GM10266 (cell line): ENCODE results near the gene CUX1.

ENCODE experiments used
- DNase-seq: peaks from one replicate; pipeline ENCODE4 v3.0.0; 2012; ENCODE audit errors: extremely low spot score
- TF ChIP-seq, protein P1 (sequence below): IDR thresholded peaks from 2 replicates; pipeline ENCODE4 v1.5.1; 2012; ENCODE audit warnings: mild to moderate bottlenecking, low read depth; ENCODE audit not compliant: control insufficient read depth, insufficient read depth; ENCODE audit errors: missing control alignments

CUX1 gene

DNA sequence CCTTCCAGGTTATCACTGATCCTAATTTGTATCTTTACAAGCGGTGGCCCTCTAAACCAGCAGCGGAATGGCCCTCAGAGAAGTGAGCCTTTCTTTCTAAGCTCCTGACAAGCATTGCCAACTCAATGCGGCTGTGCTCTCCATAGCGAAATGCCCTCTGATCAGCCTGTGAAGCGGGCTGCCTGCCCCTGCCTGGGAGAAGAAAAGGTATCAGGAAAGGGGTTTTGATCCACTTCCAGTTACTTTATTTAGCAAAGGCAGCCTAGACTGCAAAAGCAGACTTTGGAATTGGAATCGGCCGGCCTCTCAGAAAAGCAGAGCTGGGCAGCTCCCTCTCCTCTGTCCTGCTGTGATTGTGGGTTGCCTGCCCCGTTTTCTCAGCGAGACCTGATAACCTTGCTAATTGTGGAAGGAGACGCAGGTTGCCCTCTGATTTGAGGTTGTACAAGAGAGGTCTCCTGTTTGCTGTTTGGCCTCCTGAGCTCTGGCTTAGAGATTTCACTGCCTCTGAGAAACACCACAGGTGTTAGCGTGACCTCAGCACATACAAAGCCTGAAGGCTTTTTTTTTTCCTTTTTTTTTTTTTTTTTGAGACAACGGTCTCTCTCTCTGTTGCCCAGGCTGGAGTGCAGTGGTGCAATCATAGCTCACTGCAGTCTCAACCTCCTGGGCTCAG, 415.3 kb downstream of the CUX1 start:
- DNase-seq = no peak
- TF ChIP-seq, protein P1, sequence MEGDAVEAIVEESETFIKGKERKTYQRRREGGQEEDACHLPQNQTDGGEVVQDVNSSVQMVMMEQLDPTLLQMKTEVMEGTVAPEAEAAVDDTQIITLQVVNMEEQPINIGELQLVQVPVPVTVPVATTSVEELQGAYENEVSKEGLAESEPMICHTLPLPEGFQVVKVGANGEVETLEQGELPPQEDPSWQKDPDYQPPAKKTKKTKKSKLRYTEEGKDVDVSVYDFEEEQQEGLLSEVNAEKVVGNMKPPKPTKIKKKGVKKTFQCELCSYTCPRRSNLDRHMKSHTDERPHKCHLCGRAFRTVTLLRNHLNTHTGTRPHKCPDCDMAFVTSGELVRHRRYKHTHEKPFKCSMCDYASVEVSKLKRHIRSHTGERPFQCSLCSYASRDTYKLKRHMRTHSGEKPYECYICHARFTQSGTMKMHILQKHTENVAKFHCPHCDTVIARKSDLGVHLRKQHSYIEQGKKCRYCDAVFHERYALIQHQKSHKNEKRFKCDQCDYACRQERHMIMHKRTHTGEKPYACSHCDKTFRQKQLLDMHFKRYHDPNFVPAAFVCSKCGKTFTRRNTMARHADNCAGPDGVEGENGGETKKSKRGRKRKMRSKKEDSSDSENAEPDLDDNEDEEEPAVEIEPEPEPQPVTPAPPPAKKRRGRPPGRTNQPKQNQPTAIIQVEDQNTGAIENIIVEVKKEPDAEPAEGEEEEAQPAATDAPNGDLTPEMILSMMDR = no peak

DNA sequence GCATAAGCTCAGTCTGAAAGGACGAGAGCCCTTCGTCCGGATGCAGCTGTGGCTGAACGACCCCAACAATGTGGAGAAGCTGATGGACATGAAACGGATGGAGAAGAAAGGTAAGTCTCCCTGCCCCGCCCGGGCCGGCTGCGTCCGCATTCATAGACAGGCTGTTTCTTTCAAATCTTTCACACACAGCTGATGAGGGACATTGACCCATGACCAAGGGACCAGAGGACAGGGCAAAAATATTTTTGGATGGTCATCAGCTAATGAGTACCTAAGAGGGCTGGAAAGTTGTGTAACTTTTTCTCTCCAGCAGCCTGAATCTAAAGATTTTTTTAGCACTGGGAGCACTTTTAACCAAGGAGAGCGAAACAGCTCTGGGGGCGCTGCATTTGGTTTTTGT, 416.7 kb downstream of the CUX1 start:
- DNase-seq = no peak
- TF ChIP-seq, protein P1 = no peak

- TF ChIP-seq, protein P1 = no peak
- no peak for DNase-seq
These were observed 417.6 kb downstream of the CUX1 start for GRCh38 chr7:102234801-102235550.

- TF ChIP-seq, protein P1 = no peak
These were observed 418.7 kb downstream of the CUX1 start for GRCh38 chr7:102236102-102236501.

DNA sequence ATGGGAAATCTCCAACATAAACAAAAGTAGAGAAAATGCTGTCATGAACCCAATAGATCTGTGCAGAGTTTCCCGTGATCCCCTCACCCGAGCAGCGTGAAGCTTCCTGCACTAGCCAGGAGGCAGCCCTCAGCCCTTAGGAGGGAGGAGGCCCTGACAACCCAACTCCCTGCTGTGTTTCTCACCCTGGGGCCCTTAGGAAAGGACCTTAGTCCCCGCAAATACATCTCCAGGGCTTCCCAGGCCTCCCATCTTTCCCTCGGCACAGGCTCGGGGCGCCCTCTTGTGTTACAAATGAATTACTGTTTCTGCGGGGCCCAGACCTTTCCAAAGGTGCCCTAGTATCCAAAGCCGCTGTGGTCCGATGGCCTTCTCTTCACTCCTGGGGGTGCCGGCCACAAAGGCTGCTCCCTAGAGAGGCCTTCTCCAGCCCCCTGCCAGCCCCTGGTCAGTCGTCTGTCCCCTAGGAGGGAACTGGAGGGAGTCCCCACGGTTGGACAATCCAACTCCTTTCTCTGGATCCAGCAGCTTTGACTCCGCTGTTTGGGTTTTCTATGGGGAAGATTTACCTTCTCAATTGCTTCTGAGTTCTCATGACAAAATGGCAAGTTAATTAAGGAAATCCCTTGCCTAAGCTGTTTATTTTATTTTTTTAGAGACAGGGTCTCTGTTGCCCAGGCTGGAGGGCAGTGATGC, 419.3 kb downstream of the CUX1 start:
- TF ChIP-seq, protein P1 = peak; percentile 85
- peak; percentile 88 for DNase-seq

More at GRCh38 chr7:102236102-102236501, 418.7 kb downstream of the CUX1 start:
- no peak for DNase-seq

- DNase-seq = no peak
These were observed 421.9 kb downstream of the CUX1 start for GRCh38 chr7:102239206-102239820.

More at GRCh38 chr7:102239206-102239820, 421.9 kb downstream of the CUX1 start:
- TF ChIP-seq, protein P1 = no peak
